Measurements from ENCODE around the gene ABCB11. TPM values are rescaled to one million over a fixed set of nuclear protein-coding genes. Genes with fewer than 3 reads are reported as not detected.

Gene ABCB11
- total RNA-seq, 4 donors from 2014 or later = 0.18 to 0.54 TPM; not detected in 2

DNA sequence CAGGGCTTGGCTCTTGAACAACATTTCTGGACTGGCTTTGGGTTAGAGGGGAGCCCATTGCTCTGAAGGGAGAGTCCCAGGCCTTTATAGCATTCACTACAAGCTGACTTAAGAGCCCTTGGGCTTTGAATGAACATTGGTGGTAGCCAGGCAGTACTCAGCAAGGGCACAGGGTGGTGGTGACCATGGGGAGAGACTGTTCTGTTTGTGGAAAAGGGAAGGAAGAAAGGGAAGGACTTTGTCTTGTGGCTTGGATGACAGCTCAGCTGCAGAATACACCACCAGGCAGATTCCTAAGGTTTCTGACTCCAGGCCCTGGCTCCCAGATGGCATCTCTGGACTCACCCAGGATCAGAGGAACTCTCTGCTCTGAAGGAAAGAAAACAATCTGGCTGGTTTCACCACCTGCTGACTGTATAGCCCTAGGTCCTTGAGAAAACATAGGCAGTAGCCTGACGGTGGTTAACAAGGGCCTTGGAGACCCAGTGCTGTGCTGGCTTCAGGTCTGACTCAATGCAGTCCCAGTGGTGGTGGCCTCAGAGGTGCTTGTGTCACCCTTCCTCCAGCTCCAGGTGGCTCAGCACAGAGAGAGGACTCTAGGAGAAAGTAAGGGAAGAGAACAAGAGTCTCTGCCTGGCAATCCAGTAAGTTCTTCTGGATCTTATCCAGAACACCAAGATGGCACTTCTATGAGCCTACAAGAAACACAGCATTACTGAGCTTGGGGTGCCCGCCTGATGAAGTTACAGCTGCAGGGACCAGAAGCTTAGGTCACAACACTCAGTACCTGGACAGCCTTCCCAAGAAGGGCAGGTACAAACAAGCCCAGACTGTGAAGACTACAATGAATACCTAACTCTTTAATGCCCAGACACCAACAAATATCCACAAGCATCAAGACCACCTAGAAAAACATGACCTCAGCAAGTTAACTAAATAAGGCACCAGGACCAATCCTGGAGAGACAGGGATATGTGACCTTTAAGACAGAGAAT, 16.4 kb upstream of the ABCB11 start:
- Histone ChIP-seq H3K9me3 (no peaks in the 10 kb centered on the region), H3K27me3 (no peaks in the 10 kb centered on the region), H3K4me3 (no peak overlapping the region), H3K4me1 (no peaks in the 10 kb centered on the region), H3K27ac (peak overlapping the region in 1 of 4 donors; percentile 46), H3K36me3 (no peaks in the 10 kb centered on the region)
- no peak for TF ChIP-seq POLR2A (IDR thresholded peaks at IDR 0.05)
- TF ChIP-seq, protein P1, sequence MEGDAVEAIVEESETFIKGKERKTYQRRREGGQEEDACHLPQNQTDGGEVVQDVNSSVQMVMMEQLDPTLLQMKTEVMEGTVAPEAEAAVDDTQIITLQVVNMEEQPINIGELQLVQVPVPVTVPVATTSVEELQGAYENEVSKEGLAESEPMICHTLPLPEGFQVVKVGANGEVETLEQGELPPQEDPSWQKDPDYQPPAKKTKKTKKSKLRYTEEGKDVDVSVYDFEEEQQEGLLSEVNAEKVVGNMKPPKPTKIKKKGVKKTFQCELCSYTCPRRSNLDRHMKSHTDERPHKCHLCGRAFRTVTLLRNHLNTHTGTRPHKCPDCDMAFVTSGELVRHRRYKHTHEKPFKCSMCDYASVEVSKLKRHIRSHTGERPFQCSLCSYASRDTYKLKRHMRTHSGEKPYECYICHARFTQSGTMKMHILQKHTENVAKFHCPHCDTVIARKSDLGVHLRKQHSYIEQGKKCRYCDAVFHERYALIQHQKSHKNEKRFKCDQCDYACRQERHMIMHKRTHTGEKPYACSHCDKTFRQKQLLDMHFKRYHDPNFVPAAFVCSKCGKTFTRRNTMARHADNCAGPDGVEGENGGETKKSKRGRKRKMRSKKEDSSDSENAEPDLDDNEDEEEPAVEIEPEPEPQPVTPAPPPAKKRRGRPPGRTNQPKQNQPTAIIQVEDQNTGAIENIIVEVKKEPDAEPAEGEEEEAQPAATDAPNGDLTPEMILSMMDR (IDR thresholded peaks at IDR 0.05) = no peak
- DNase-seq = no peak

- Histone ChIP-seq H3K4me1 (no peaks in the 10 kb centered on the region), H3K27ac (peak overlapping the region in 2 of 4 donors; percentile 30 to 64), H3K27me3 (no peaks in the 10 kb centered on the region), H3K4me3 (no peak overlapping the region), H3K36me3 (no peaks in the 10 kb centered on the region), H3K9me3 (no peaks in the 10 kb centered on the region)
- TF ChIP-seq, protein P1 (IDR thresholded peaks at IDR 0.05) = no peak
- no peak for TF ChIP-seq POLR2A (IDR thresholded peaks at IDR 0.05)
- peak in 2 of 3 donors; percentile 78 to 87 for DNase-seq
Observed at GRCh38 chr2:169046440-169047151, 15.5 kb upstream of the ABCB11 start.

GRCh38 chr2:169042856-169043255, 11.7 kb upstream of the ABCB11 start:
- H3K27ac ChIP-seq = no peak overlapping the region

DNA sequence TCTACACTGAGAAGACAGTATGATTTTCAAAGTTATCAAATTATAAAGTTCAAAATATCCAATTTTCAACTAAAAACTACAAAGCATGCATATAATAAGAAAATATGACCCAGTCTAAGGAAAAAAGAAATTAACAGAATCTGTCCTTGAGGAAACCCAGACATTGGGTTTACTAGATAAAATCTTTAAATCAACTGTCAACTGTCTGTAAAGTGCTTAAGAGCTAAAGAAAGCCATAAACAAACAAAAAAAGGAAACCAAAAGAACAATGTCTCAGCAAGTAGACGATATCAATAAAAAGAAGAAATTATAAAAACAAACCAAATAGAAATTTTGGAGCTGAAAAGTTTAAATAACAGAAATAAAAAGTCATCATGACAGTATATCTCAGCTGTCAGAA, 10.5 kb upstream of the ABCB11 start:
- Histone ChIP-seq H3K9me3 (no peaks in the 10 kb centered on the region), H3K36me3 (no peaks in the 10 kb centered on the region), H3K4me1 (no peaks in the 10 kb centered on the region), H3K4me3 (no peak overlapping the region), H3K27ac (no peak overlapping the region), H3K27me3 (no peaks in the 10 kb centered on the region)
- TF ChIP-seq POLR2A (IDR thresholded peaks at IDR 0.05) = no peak
- TF ChIP-seq, protein P1 (IDR thresholded peaks at IDR 0.05) = no peak
- DNase-seq = no peak

More at GRCh38 chr2:169042856-169043255, 11.7 kb upstream of the ABCB11 start:
- Histone ChIP-seq H3K4me3 (no peak overlapping the region), H3K36me3 (no peaks in the 10 kb centered on the region), H3K9me3 (no peaks in the 10 kb centered on the region), H3K27me3 (no peaks in the 10 kb centered on the region), H3K4me1 (no peaks in the 10 kb centered on the region)
- TF ChIP-seq, protein P1 (IDR thresholded peaks at IDR 0.05) = no peak
- TF ChIP-seq POLR2A (IDR thresholded peaks at IDR 0.05) = no peak
- no peak for DNase-seq

DNA sequence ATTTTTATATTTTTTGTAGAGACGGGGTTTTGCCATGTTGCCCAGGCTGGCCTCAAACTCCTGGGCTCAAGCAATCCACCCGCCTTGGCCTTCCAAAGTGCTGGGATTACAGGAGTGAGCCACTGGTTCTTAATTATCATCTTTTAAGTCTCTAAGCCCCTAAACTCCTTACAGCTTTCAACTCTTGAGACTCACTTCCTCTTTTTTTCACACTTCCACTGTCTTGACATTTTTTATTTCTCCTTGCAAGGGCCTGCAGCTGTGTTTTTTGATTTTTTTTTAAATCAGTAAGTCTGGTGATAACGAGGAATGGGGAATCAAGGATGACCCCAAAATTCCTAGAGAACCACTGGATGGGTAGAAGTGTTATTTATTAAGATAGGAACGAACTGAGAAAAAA, 8.6 kb upstream of the ABCB11 start:
- no peak overlapping the region for H3K27ac ChIP-seq
- no peaks in the 10 kb centered on the region for H3K27me3 ChIP-seq
- H3K4me3 ChIP-seq = no peak overlapping the region
- no peaks in the 10 kb centered on the region for H3K36me3 ChIP-seq
- H3K4me1 ChIP-seq = no peaks in the 10 kb centered on the region
- TF ChIP-seq POLR2A (IDR thresholded peaks at IDR 0.05) = no peak
- TF ChIP-seq, protein P1 (IDR thresholded peaks at IDR 0.05) = no peak
- no peaks in the 10 kb centered on the region for H3K9me3 ChIP-seq
- DNase-seq = no peak
